Skin of body (tissue), 2 donors: ENCODE measurements around the gene RASAL1. TPM values are rescaled to one million over a fixed set of nuclear protein-coding genes. Genes with fewer than 3 reads are reported as not detected.

Source experiments
- DNase-seq: peaks from one replicate; lab custom pipeline; 2025; lab: John Stamatoyannopoulos, UW
- total RNA-seq: library from RNA; depleted of rRNA; stranded (reverse); fragments of >200 nt; gene quantifications from one replicate; pipeline ENCODE4 v1.2.3, GENCODE V29; 2014

Gene RASAL1
- 8.1 TPM for total RNA-seq

- DNase-seq, result no peak
These were observed at the start of gene RASAL1 for GRCh38 chr12:113135178-113136127. Gene RASAL1, minus strand, starts transcription at chr12:113135761. Its CDS starts 299 bp downstream, at chr12:113135462.

- DNase-seq, result peak; percentile 74
These were observed 49.3 kb upstream of the RASAL1 start for GRCh38 chr12:113184900-113185179.

- no peak for DNase-seq
These were observed 48.7 kb upstream of the RASAL1 start for GRCh38 chr12:113184098-113184899.

DNA sequence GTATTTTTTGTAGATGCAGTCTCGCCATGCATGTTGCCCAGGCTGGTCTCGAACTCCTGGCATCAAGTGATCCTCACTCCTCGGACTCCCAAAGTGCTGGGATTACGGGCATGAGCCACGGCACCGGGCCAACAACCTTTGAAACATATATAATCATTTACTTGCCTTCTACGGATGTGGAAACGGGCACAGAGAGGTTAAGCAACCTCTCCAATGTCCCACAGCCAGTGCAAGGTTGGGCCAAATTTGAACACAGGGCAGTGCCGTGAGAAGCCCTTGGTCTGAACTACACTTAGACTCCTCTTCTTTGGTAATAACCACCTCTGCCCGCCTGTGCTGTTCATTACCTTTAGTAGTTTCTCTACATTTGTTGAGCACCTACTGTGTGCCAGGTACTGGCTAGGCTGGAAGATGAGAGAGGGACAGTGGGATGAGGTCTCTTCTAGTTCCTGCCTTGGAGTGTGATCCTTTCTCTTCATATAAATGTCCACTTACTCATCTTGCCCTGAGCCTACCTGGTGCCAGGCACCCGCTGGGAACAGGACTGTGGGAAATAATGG lies 47.5 kb upstream of the RASAL1 start:
- DNase-seq, result no peak

GRCh38 chr12:113181975-113182374 lies 46.4 kb upstream of the RASAL1 start:
- DNase-seq, result no peak

GRCh38 chr12:113180333-113180732 lies 44.8 kb upstream of the RASAL1 start:
- DNase-seq, result no peak

DNA sequence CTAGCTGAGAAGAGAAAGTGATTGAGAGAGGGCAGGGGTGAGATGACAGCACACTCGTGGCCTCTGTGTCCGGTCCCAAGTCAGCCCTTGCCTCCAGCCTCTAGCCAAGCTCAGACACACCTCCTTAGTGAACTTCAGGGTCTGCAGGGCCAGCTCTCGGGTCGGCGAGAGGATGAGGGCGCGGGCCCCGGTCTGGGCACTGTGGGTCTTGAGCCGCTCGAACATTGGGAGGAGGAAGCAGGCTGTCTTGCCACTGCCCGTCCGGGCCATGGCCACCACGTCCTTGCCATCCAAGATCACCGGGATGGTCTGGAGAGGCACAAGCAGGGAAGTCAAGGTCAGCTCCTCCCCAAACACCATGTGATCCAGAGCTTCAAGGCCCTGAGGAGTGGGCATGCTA lies 43.5 kb upstream of the RASAL1 start:
- DNase-seq, result no peak

GRCh38 chr12:113174461-113175384 lies 39.2 kb upstream of the RASAL1 start:
- DNase-seq, result no peak

DNA sequence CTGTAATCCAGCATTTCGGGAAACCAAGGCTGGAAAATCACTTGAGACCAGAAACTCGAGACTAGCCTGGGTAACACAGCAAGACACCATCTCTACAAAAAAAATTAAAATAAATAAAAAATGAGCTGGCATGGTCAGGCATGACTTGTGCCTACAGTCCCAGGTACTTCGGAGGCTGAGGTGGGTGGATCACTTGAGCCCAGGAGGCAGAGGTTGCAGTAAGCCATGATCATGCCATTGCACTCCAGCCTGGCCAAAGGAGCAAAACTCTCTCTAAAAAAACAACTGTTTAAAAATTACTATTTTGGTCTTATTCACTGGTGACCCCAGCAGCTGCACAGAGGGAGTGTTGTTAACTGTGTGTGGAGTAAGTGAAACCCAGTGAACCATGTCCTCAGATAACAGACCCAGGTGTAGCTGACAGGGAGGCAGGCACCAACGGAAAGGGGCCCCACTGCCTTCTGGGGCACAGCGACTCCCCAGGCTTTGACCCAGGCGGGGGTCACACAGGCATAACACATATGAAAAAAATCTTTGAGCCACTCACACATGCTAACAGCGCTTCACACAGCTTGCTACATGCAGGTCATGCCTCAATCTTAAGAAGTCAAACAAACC lies 37.6 kb upstream of the RASAL1 start:
- DNase-seq, result no peak

- DNase-seq, result no peak
These were observed 36.6 kb upstream of the RASAL1 start for GRCh38 chr12:113172185-113172584.

DNA sequence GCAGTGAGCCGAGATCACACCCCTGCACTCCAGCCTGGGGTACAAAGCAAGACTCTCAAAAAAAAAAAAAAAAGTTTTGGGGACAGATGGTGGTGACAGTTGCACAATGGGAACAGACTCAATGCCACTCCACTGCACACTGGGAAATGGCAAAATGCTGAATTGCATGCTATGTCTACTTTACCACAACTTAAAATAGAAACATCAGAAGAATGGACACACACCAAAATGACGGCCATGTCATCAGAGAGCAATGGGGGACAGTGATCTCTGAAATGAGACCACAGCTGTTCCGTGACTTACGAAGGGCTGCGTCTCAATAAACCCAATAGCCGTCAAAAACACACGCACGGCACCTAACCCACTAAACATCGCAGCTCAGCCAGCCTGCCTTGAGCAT lies 36.0 kb upstream of the RASAL1 start:
- DNase-seq, result no peak

GRCh38 chr12:113170926-113171325 lies 35.4 kb upstream of the RASAL1 start:
- DNase-seq, result no peak

DNA sequence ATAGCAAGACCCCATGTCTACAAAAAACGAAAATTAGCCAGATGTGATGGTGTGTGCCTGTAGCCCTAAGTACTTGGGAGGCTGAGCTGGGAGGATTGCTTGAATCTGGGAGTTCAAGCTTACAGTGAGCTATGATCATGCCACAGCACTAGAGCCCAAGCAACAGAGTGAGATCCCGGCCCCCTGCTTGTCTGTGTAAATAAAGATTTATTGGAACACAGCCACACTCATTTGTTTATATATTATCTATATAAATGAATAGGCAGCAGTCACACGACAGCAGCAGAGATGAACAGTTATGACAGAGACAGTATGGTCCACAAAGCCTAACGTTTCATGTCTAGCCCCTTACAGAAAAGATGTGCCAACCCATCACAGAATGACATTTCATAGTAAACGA lies 34.9 kb upstream of the RASAL1 start:
- DNase-seq, result no peak

DNA sequence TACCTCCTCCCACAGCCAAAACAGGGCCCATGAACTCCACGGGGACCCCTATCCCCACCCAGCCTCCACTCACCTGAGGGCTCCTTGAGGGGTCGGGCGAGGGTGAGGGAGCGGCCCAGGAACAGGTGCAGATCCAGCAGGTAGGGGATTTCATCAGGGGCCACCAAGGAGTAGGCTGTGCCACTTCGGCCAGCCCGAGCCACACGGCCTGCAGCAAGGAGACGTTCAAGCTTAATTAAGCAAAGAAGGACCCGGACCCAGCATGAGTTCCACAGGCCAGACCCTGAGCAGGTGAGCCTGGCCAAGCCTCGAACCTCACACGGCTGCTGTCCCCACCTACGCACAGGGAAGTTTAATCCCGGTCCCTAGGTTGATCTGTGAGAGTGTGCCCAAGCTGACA lies 34.1 kb upstream of the RASAL1 start:
- DNase-seq, result no peak

GRCh38 chr12:113167868-113168267 lies 32.3 kb upstream of the RASAL1 start:
- DNase-seq, result no peak

DNA sequence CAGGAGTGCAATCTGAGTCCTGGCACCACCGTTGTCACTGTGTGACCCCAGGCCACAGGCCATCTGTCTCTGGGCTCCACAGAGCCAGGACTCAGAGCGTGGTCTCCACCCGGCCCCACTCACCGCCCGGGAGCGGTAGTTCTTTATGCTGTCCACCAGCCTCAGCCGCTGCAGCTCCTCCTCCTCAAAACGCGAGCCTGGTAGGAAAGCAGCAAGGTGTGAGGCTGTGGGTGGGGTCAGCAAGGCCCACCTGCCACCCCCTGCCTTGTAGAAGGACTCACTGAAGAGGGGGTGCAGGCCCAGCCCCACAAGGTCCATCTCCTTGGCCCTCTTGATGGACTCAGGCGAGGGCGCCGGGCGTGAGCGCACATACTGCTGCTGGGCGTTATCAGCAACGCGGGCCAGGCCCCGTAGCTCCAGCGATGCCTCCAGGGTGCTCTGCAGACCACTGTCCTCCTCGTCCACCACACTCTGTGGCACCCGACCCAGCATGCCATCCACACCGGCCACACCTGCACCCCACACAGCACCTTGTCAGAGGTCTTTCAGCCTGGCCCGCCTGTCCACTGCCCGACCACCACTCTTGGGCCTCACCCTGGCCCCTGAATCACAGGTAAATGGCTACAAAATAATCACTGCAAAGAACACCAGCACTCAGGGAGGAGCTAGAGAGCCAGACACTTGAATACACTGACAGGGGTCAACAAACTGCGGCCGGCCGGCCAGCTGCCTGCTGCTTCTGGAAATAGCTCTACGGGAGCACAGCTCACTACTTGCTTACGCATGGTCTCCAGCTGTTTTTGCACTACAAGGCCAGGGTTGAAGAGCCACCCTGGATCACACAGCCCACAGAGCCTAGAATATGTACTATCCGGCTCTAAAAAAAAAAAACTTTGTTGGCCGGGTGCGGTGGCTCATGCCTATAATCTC lies 30.2 kb upstream of the RASAL1 start:
- no peak for DNase-seq

DNA sequence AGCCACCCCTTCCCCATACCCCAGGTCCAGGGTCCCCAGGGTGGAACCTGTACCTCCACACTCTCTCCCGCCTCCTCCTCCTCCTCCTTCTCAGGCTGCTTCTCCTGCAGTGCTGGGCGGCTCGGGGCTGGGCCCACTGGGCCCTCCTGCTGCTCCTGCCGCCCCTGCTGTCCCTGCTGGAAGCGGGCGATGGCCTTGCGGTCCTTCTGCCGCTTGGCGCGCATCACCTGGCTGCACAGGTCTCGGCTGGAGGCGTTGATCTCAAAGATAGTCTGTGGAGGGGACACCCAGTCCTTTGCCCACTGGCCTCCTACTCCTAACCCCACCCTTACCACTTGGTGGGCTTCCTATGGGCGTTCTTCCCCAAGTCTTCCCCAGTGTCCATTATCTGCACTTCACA lies 28.5 kb upstream of the RASAL1 start:
- DNase-seq, result no peak

DNA sequence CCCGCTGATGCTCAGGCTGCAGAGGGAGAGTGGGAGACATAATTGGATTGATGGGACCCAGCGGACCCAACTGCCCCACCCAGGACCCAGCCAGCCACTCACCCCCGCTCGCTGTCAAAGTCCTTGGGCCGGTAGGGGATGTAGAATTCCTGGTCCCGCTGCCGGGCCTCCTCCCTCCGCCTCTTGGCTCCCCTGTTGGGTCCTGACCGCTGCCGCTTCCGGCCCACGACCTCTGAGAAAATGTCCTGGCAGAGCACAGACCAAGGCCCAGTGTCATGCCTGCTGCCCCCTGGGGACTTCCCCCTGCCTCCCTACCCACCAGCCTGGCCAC lies 27.4 kb upstream of the RASAL1 start:
- no peak for DNase-seq

DNA sequence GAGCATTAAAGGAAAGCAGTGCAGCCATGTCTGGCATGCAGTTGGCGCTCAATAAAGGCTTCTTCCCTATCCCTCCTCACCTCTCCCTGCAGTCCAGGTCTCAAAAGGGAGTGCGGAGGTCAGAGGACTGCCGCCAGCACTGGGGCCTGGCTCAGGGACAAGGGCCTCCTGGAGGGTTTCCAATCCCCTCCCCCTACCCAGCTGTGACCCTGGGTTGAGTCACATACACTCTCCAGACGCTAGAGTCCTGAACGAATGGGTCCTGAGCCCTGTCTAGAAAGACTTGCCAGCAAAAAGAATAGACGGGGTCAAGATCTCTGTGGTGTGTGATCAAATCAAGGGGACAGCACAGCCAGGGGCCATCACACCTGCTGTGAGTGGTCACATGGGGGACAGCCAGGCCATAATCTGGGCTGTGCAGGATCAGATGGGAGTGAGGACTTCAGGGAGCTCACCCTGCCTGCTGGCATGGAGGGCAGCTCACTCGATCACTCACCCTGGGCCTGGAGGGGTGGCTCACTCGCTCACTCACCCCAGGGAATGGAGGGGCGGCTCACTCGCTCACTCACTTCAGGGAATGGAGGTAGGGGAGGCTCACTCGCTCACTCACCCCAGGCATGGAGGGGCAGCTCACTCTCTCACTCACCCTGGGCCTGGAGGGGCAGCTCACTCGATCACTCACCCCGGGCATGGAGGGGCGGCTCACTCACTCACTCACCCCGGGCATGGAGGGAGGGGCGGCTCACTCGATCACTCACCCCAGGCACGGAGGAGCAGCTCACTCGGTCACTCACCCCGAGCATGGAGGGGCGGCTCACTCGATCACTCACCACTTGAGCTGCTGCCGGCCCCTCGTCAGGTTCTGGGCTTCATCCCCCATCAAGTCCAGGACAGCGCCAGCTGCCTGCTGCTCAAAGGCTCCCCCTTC lies 26.8 kb upstream of the RASAL1 start:
- no peak for DNase-seq
